Activated B cell treated with CpG ODN at 0.5 μM for 24 hours (primary cell): ENCODE measurements around the gene WDR45. TPM values are rescaled to one million over a fixed set of nuclear protein-coding genes. Genes with fewer than 3 reads are reported as not detected.

ENCODE experiments used
- ATAC-seq: fragments of 200-7000 bp; cut with Tn5 transposase; one replicate; pipeline ENCODE4 v1.10.0; 2021; ENCODE audit warnings: low read depth, mild to moderate bottlenecking, moderate library complexity
- CTCF ChIA-PET: fragments of 350-600 bp; sonication (Branson Sonifier 250); formaldehyde crosslinking; loops from one replicate; lab custom pipeline; 2021; ENCODE audit warnings: antibody characterized with exemption; lab: Charles Lee
- POLR2A ChIA-PET: fragments of 350-600 bp; sonication (Branson Sonifier 250); formaldehyde crosslinking; loops from one replicate; lab custom pipeline; 2021; ENCODE audit warnings: antibody characterized with exemption; lab: Charles Lee
- DNase-seq: peaks from one replicate; pipeline ENCODE4 v3.0.0; 2022
- H3K27ac Mint-ChIP-seq: one replicate; pipeline ENCODE4 v1.8.0; 2020; ENCODE audit warnings: mixed read lengths
- H3K27me3 Mint-ChIP-seq: one replicate; pipeline ENCODE4 v1.8.0; 2021; ENCODE audit warnings: mixed read lengths
- H3K36me3 Mint-ChIP-seq: one replicate; pipeline ENCODE4 v1.8.0; 2021; ENCODE audit warnings: low read depth, mixed read lengths
- H3K4me1 Mint-ChIP-seq: one replicate; pipeline ENCODE4 v1.8.0; 2021; ENCODE audit warnings: mixed read lengths
- H3K4me3 Mint-ChIP-seq: one replicate; pipeline ENCODE4 v1.8.0; 2020; ENCODE audit warnings: mild to moderate bottlenecking, mixed read lengths
- H3K9me3 Mint-ChIP-seq: one replicate; pipeline ENCODE4 v1.8.0; 2020; ENCODE audit warnings: mixed read lengths
- intact Hi-C: fragments of 100-400 bp; cut with micrococcal nuclease; formaldehyde crosslinking; loops from one replicate; pipeline ENCODE4 v1.15.1; 2024
- total RNA-seq: library from RNA; stranded (reverse); gene quantifications from 2 replicates; pipeline ENCODE4 v1.2.3, GENCODE V29; 2022
- TF ChIP-seq, protein P1 (sequence below): fragments of 200-600 bp; IDR thresholded peaks from one replicate; pipeline ENCODE4 v1.8.0; 2022; ENCODE audit warnings: antibody characterized with exemption, mild to moderate bottlenecking

Gene WDR45
- total RNA-seq, 1 donor from 2014 or later, result 55.8 TPM

- CTCF ChIA-PET, result no interaction called here
- TF ChIP-seq, protein P1, sequence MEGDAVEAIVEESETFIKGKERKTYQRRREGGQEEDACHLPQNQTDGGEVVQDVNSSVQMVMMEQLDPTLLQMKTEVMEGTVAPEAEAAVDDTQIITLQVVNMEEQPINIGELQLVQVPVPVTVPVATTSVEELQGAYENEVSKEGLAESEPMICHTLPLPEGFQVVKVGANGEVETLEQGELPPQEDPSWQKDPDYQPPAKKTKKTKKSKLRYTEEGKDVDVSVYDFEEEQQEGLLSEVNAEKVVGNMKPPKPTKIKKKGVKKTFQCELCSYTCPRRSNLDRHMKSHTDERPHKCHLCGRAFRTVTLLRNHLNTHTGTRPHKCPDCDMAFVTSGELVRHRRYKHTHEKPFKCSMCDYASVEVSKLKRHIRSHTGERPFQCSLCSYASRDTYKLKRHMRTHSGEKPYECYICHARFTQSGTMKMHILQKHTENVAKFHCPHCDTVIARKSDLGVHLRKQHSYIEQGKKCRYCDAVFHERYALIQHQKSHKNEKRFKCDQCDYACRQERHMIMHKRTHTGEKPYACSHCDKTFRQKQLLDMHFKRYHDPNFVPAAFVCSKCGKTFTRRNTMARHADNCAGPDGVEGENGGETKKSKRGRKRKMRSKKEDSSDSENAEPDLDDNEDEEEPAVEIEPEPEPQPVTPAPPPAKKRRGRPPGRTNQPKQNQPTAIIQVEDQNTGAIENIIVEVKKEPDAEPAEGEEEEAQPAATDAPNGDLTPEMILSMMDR, result no peak
- H3K9me3 Mint-ChIP-seq, result no peaks in the 10 kb centered on the region
- POLR2A ChIA-PET, result no interaction called here
- no peaks in the 10 kb centered on the region for H3K27me3 Mint-ChIP-seq
- peak overlapping the region; percentile 85 for H3K27ac Mint-ChIP-seq
- H3K36me3 Mint-ChIP-seq, result no peaks in the 10 kb centered on the region
- no peak for ATAC-seq
- intact Hi-C loops, result no loop called here
- H3K4me1 Mint-ChIP-seq, result peaks cover 25% of the 10 kb centered on the region
- DNase-seq, result no peak
- peak overlapping the region; percentile 81 for H3K4me3 Mint-ChIP-seq
Measured at GRCh38 chrX:49054073-49054762, 25.5 kb downstream of the WDR45 start.

DNA sequence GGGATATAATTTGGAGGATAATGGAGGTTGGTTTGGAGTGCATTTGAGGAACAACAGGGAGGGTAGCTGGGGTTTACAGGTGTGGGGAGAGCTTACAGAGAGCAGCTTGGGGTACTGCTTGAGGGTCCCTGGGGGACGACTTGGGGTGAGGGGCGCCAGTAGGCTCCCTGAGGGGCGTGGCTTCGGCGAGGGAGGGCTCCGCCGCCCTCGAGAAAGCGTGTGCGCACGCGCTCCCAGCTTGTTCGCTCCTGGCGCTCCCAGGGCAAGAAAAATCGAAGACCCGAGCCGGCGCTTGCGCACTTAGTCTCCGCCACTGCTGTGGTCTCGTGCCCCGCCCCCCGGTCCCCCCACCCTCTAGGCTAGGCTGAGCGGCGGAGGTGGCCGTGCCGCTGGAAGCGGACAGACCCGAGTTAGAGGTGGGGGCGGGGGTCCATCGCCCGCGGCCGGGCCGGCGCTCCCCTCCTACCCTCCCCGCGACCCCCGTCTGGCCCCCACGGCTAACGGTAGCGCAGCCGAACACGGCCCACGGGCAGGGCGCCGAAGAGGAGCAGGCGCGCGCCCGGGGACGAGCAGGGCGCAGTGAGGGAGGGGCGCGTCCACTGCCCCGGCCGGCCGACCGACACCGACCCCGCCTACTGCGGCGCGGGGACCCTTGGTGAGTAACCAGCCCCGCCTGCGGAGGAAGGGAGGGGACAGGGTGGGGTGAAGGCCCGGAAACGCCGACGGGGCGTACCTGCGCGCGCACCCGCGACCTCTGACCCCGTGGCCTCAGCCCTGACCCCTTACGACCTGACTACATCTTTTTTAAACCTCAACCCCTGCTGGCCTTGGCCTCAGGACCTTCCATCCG lies 26.2 kb downstream of the WDR45 start:
- TF ChIP-seq, protein P1, result no peak
- POLR2A ChIA-PET, result interaction anchor here (0.6 to 1.2 kb wide), 5 partner anchors 10 to 96 kb away, joined by 3 to 12 read pairs (median 5); partner anchors contain the start of genes GRIPAP1, OTUD5 and TFE3

DNA sequence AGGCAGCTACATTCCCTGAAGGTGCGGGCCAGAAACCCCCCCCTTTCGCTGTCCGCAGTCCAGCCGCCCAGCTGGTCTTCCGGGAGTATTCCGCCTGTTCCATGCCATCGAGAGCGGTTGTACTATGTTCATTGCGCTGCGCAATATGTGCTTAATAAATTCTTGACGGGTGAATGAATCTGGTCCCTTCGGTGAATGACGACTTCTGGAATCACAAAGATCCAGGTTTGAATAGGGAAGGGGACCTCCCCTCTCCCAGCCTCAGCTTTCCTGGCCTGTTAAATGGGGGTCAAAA lies 35.8 kb downstream of the WDR45 start:
- Mint-ChIP-seq H3K27me3 (no peaks in the 10 kb centered on the region), H3K9me3 (no peaks in the 10 kb centered on the region), H3K36me3 (peaks cover 7% of the 10 kb centered on the region), H3K4me3 (peak overlapping the region; percentile 89), H3K4me1 (peaks cover 33% of the 10 kb centered on the region), H3K27ac (peak overlapping the region; percentile 82)
- ChIA-PET CTCF (interaction anchor here (1.3 to 2.4 kb wide), 2 partner anchors 42 to 396 kb away, joined by 3 to 8 read pairs; partner anchors contain the start of gene GRIPAP1), POLR2A (interaction anchor here (0.6 to 4.1 kb wide), 12 partner anchors 9 to 355 kb away, joined by 3 to 39 read pairs (median 4); partner anchors contain the start of genes GRIPAP1, OTUD5, PIM2 and PLP2)
- TF ChIP-seq, protein P1, result no peak
- ATAC-seq (no peak), DNase-seq (no peak)
- intact Hi-C loops, result loop anchor here (1.0 to 10.0 kb wide), 11 partner anchors 9 to 396 kb away; partner anchors contain the start of genes GRIPAP1, PQBP1, PRAF2 and TIMM17B

More for the DNA sequence above, 26.2 kb downstream of the WDR45 start:
- no peaks in the 10 kb centered on the region for H3K36me3 Mint-ChIP-seq
- no peaks in the 10 kb centered on the region for H3K27me3 Mint-ChIP-seq
- peaks cover 25% of the 10 kb centered on the region for H3K4me1 Mint-ChIP-seq
- ATAC-seq (peak; percentile 79), DNase-seq (peak; percentile 35)
- H3K4me3 Mint-ChIP-seq, result peak overlapping the region; percentile 81
- peak overlapping the region; percentile 85 for H3K27ac Mint-ChIP-seq
- intact Hi-C loops, result loop anchor here (1.0 kb wide), 1 partner anchor 10 kb away; the partner anchor contains the start of gene TFE3
- no peaks in the 10 kb centered on the region for H3K9me3 Mint-ChIP-seq
- CTCF ChIA-PET, result no interaction called here

GRCh38 chrX:49043220-49043986 lies 36.3 kb downstream of the WDR45 start, which contains the start of gene TFE3:
TSS of gene TFE3 (minus strand) at chrX:49043357. CDS start at chrX:49043226, 131 bp downstream.
- POLR2A ChIA-PET, result interaction anchor here (0.6 to 4.1 kb wide), 27 partner anchors 10 to 1487 kb away, joined by 3 to 39 read pairs (median 3); partner anchors contain the start of genes GRIPAP1, HDAC6, KCND1 and OTUD5
- TF ChIP-seq, protein P1, result no peak
- Mint-ChIP-seq H3K4me1 (peaks cover 33% of the 10 kb centered on the region), H3K27ac (peak within 1 kb of the TSS; percentile 85), H3K4me3 (peak within 1 kb of the TSS; percentile 89), H3K9me3 (no peaks in the 10 kb centered on the region), H3K27me3 (no peaks in the 10 kb centered on the region), H3K36me3 (peaks cover 13% of the 10 kb centered on the region)
- peak; percentile 82 for DNase-seq
- ATAC-seq, result peak; percentile 86
- CTCF ChIA-PET, result interaction anchor here (0.9 to 2.4 kb wide), 3 partner anchors 41 to 395 kb away, joined by 3 to 8 read pairs (median 3); partner anchors contain the start of genes GRIPAP1 and KCND1
- intact Hi-C loops, result loop anchor here (1.0 to 10.0 kb wide), 11 partner anchors 10 to 395 kb away; partner anchors contain the start of genes GRIPAP1, PQBP1, PRAF2 and TIMM17B
